ENCODE data around the gene CHRNA3. TPM values are rescaled to one million over a fixed set of nuclear protein-coding genes. Genes with fewer than 3 reads are reported as not detected.

Gene CHRNA3
- total RNA-seq = not detected

DNA sequence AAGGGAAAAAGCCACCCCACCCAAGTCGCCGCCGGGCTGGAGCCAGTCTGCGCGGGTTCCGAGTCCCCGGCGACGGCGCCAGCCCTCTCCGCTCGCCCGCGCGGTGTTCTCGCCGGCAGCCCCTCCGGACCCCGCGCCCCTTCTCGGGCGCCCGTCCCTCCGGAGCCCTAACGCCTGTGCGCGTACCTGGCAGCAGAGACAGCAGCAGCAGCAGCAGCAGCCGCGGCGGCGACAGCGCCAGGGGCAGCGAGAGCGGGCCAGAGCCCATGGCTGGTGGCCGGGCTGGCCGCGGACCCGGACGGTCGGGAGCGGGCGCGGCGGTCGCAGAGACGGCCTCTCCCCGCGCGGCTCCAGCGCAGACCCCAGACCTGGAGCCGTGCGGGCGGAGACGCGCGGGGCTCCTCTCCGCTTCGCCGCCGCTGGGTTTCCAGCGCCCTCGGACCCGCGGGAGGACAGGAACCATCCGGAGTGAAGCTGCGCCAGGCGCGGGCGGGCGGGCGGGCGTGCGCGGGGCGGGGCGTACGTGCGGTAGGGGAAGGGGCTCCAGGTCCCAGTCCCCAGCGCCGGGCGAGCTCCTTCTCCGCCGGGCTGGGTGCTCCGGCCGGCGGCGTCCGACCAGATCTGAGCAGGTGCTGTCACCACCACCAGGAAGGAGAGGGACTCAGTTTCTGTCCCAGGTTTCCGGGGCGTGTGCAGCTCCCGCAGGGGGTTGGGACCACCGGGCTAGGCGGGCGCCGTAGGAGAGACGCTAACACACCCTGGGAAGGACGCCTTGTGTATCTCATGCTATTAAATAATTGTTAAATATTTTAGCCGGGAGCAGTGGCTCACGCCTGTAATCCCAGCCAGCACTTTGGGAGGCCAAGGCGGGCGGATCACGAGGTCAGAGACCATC lies at the start of gene CHRNA3:
CHRNA3 (minus strand) TSS at position 470 of the 895 bp plus-strand sequence; CDS start at position 268, 202 bp downstream.
- H3K9me3 Mint-ChIP-seq = no peaks in the 10 kb centered on the region
- ATAC-seq (peak in 1 of 2 donors; percentile 31), DNase-seq (ENCODE audit: low spot score in 2 of 2) (no peak)
- no peak within 1 kb of the TSS for H3K27ac Mint-ChIP-seq
- H3K36me3 Mint-ChIP-seq = no peaks in the 10 kb centered on the region

- H3K9me3 Mint-ChIP-seq = no peaks in the 10 kb centered on the region
- H3K27ac Mint-ChIP-seq = no peak overlapping the region
- H3K36me3 Mint-ChIP-seq = no peaks in the 10 kb centered on the region
- DNase-seq (ENCODE audit: low spot score in 2 of 2) = no peak
- no peak for ATAC-seq
Measured at GRCh38 chr15:78668987-78669386, 48.2 kb upstream of the CHRNA3 start.

DNA sequence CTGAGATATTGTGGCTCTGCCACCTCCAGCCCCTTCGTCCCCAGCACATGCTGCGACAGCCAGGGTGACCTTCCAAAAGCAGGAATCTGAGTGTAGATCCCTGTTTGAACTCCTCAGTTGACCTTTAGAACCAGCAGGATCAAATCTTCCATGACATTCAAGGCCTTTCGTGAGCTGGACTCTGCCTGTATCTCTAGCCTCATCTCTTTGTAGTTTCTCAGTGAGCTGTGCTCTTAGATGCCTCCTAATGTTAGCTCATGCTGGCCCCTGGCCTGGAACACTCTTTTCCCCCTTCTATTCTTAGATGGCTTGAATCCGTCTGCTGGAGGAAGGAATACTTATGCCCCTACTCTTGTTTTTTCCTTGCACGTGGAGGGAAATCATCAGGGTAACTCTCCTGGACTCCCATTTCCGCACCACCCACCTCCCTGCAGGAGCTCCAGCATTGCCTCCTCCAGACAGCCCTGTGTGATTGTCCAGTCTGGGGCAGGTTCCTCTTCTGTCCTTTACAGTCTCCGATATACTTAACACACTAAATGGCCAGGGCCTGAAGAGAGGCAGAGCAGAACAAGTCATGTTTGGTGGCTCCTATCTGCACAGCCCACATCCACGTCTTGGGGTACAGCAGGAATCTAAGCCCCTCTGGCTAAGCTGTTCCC lies 46.9 kb upstream of the CHRNA3 start:
- DNase-seq (ENCODE audit: low spot score in 2 of 2) (no peak), ATAC-seq (no peak)
- Mint-ChIP-seq H3K36me3 (no peaks in the 10 kb centered on the region), H3K27ac (no peak overlapping the region), H3K9me3 (no peaks in the 10 kb centered on the region)

DNA sequence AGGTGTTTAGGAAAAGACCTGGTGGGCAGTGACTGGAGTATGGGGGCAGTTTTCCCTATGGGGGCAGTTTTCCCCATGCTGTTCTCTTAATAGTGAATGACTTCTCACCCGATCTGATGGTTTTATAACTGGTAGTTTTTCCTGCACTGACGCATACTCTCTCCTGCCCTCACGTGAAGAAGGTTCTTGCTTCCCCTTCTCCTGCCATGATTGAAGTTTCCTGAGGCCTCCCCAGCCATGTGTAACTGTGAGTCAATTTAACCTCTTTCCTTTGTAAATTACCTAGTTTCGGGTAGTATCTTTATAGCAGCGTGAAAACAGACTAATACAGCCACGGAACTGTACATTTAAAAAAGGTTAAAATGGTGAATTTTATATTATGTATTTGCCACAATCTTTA lies 45.2 kb upstream of the CHRNA3 start:
- no peaks in the 10 kb centered on the region for H3K9me3 Mint-ChIP-seq
- H3K27ac Mint-ChIP-seq = no peak overlapping the region
- ATAC-seq (peak in 1 of 2 donors; percentile 44), DNase-seq (ENCODE audit: low spot score in 2 of 2) (no peak)
- H3K36me3 Mint-ChIP-seq = no peaks in the 10 kb centered on the region

DNA sequence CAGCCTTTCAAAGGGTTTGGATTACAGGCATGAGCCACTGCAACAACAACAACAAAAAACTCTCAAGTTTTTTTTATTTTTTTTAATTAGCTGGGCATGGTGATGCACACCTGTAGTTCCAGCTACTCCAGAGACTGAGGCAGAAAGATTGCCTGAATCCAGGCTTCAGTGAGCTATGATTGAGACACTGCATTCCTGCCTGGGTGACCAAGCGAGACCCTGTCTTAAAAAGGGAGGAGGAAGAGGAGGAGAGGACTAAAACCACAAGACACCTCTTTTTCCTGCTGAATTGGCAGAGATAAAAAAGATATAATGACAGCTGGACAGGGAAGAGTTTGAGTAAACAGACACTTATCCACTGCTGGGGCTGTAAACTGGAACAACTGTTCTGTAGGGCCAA lies 42.9 kb upstream of the CHRNA3 start:
- Mint-ChIP-seq H3K36me3 (no peaks in the 10 kb centered on the region), H3K9me3 (no peaks in the 10 kb centered on the region), H3K27ac (no peak overlapping the region)
- ATAC-seq = no peak
- DNase-seq (ENCODE audit: low spot score in 2 of 2) = no peak

- no peak overlapping the region for H3K27ac Mint-ChIP-seq
- ATAC-seq (no peak), DNase-seq (ENCODE audit: low spot score in 2 of 2) (no peak)
- H3K9me3 Mint-ChIP-seq = no peaks in the 10 kb centered on the region
- H3K36me3 Mint-ChIP-seq = no peaks in the 10 kb centered on the region
Measured at GRCh38 chr15:78662028-78662427, 41.2 kb upstream of the CHRNA3 start.

DNA sequence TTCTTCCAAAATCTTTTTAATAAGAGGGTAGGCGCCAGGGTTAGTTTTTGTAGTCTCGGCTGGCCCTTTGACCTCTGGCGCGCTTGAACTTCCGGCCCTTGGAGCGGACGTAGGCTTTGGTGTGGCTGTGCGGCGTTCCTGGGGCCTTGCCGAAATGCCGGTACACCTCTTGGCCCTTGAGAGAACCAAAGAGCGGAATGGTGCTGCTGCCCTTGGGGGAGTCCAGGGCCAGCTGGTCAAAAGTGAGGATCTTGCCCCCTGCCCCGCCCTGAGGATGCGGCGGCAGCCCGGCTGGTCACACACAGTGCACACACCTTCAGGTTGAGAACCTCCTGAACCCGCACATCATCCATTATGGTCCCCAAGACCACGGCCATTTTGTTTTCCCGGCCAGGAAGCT lies 40.2 kb upstream of the CHRNA3 start:
- ATAC-seq (no peak), DNase-seq (ENCODE audit: low spot score in 2 of 2) (no peak)
- Mint-ChIP-seq H3K36me3 (no peaks in the 10 kb centered on the region), H3K27ac (no peak overlapping the region), H3K9me3 (no peaks in the 10 kb centered on the region)

GRCh38 chr15:78660584-78660983 lies 39.8 kb upstream of the CHRNA3 start:
- Mint-ChIP-seq H3K9me3 (no peaks in the 10 kb centered on the region), H3K36me3 (no peaks in the 10 kb centered on the region), H3K27ac (no peak overlapping the region)
- DNase-seq (ENCODE audit: low spot score in 2 of 2) (no peak), ATAC-seq (no peak)

- DNase-seq (ENCODE audit: low spot score in 2 of 2) = no peak
- Mint-ChIP-seq H3K9me3 (no peaks in the 10 kb centered on the region), H3K36me3 (no peaks in the 10 kb centered on the region), H3K27ac (no peak overlapping the region)
- ATAC-seq = no peak
Measured at GRCh38 chr15:78658823-78659222, 38.0 kb upstream of the CHRNA3 start.

DNA sequence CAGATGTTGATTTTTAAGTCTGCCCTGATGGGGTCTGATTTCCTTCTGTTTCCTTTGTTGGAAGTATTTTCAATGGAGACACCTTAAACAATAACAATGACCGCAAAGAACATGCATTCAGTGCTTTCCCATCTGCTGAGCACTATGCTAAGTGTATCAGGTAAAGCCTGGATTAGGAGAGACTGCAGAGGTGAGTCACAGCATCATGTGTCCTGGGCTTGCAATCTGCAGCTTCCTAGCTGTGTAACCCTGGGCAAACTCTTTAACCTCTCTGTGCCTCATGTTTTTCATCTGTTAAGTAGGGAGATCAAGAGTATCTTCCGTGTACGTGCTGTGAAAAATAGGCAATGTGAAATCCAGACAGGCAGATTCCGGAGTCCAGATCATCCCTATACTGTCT lies 33.5 kb upstream of the CHRNA3 start:
- no peaks in the 10 kb centered on the region for H3K9me3 Mint-ChIP-seq
- no peak for ATAC-seq
- H3K27ac Mint-ChIP-seq = no peak overlapping the region

DNA sequence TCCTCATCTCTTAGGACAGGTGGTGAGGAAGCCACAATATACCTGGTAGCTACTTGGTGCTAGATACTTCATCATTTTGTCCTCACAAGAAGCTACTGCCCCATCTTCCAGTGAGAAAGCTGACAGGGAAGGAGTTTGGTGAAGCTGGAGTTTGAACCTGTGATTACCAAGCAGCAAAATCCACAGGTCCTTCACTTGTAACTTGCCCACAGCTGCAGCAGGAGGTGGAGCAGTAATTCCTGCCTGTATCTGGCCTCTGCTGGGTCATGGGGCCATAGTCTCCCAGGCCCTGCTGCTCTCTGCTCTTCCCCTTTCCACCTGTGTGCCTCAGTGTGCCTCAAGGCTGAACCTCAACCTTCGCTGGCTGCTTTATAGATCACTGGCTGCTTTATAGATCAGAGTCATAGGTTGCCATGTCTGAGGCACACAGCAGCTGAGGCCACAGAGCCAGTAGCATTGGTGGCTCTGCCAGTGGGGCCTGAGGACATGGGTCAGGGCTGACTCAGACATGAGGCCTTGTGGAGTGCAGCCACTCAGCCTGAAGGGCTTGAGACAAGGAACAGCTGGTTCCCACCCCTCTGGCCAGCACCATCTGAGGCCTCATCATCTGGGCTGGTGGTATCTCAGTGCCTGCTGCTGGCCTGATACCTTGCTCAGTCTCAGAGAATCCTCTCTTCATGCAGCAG lies 31.3 kb upstream of the CHRNA3 start:
- no peak for DNase-seq (ENCODE audit: low spot score in 2 of 2)
- H3K27ac Mint-ChIP-seq = no peak overlapping the region

More for the DNA sequence above, 33.5 kb upstream of the CHRNA3 start:
- DNase-seq (ENCODE audit: low spot score in 2 of 2) = no peak
- H3K36me3 Mint-ChIP-seq = no peaks in the 10 kb centered on the region

DNA sequence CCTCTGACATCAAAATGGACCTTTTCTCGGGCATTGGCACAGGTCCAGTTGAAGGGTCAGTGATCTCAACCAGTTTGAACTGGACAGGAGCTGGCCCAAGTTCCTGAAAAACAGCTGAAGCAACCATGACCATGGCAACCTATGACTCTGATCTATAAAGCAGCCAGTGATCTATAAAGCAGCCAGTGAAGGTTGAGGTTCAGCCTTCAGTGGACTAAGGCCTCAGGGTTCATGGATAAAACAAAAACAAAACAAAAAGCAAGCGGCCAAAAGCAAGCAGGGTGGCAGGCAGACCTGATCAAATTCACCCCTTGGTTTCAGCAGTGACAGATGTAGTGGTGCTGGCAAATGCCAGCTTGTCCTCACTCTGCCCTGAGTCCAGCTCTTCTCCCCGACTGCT lies 30.2 kb upstream of the CHRNA3 start:
- Mint-ChIP-seq H3K36me3 (no peaks in the 10 kb centered on the region), H3K9me3 (no peaks in the 10 kb centered on the region), H3K27ac (no peak overlapping the region)
- ATAC-seq = no peak
- DNase-seq (ENCODE audit: low spot score in 2 of 2) = no peak

More for the DNA sequence above, 31.3 kb upstream of the CHRNA3 start:
- no peak for ATAC-seq
- no peaks in the 10 kb centered on the region for H3K36me3 Mint-ChIP-seq
- no peaks in the 10 kb centered on the region for H3K9me3 Mint-ChIP-seq

- Mint-ChIP-seq H3K36me3 (no peaks in the 10 kb centered on the region), H3K27ac (no peak overlapping the region), H3K9me3 (no peaks in the 10 kb centered on the region)
- ATAC-seq (no peak), DNase-seq (ENCODE audit: low spot score in 2 of 2) (no peak)
Measured at GRCh38 chr15:78650022-78650421, 29.2 kb upstream of the CHRNA3 start.

- no peak for DNase-seq (ENCODE audit: low spot score in 2 of 2)
- no peak for ATAC-seq
- Mint-ChIP-seq H3K27ac (no peak overlapping the region), H3K36me3 (no peaks in the 10 kb centered on the region), H3K9me3 (no peaks in the 10 kb centered on the region)
Measured at GRCh38 chr15:78645009-78645408, 24.2 kb upstream of the CHRNA3 start.

GRCh38 chr15:78642331-78642730 lies 21.5 kb upstream of the CHRNA3 start:
- ATAC-seq (no peak), DNase-seq (ENCODE audit: low spot score in 2 of 2) (no peak)
- H3K36me3 Mint-ChIP-seq = no peaks in the 10 kb centered on the region
- H3K27ac Mint-ChIP-seq = no peak overlapping the region
- no peaks in the 10 kb centered on the region for H3K9me3 Mint-ChIP-seq

GRCh38 chr15:78641749-78642275 lies 21.0 kb upstream of the CHRNA3 start:
- Mint-ChIP-seq H3K9me3 (no peaks in the 10 kb centered on the region), H3K27ac (no peak overlapping the region), H3K36me3 (no peaks in the 10 kb centered on the region)
- ATAC-seq = no peak
- DNase-seq (ENCODE audit: low spot score in 2 of 2) = no peak

Measured in activated naive CD4-positive, alpha-beta T cell treated with anti-CD3 and anti-CD28 coated beads, Interleukin-2, amount 50 U/mL, for 72 hours (primary cell).